Measurements from ENCODE around the gene A4GALT. TPM values are rescaled to one million over a fixed set of nuclear protein-coding genes. Genes with fewer than 3 reads are reported as not detected.

Gene A4GALT
- total RNA-seq, 1 experiment from 2014 or later: 3.4 TPM

DNA sequence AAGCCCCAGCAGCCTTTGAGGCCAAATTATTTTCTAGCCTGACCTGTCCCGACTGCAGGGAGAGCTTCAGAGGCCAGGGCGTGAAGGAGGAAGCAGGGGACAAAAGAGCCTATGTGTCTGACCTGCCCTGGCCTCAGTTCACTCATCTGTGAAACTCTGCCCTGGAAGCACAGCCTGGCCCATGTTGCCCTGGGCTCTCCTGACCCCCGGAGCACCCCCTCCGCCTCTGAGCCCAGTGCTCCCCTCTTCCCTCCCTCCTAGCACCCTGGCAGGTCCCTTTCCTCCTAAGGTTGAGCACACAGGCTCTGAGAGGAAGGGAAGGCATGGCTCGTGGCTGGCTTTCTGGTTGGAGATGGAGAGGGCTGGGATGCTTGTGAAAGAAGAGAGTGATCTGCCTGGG is 3.4 kb upstream of the A4GALT start:
- no peak overlapping the region for H3K9ac ChIP-seq (ENCODE audit: extremely low read depth, insufficient read length, low read length)
- no peak overlapping the region for H3T11ph ChIP-seq (ENCODE audit: low read length)
- H3K4me2 ChIP-seq (ENCODE audit: insufficient read depth, insufficient read length, low read length): no peak overlapping the region
- no peaks in the 10 kb centered on the region for H3K79me1 ChIP-seq (ENCODE audit: insufficient read depth, low read depth, low read length, poor library complexity, severe bottlenecking)
- no peak overlapping the region for H3K4me3 Mint-ChIP-seq
- H4K91ac ChIP-seq (ENCODE audit: insufficient read length, low read depth, low read length): no peak overlapping the region
- no peak overlapping the region for H3K4ac ChIP-seq (ENCODE audit: low read depth, low read length)
- peaks cover 0 to 2% (median 0%) of the 10 kb centered on the region in 3 experiments; a peak in 2 of 7 replicates for H3K36me3 Mint-ChIP-seq (ENCODE audit: insufficient read depth in 1 of 3, low read depth in 3 of 3)
- H4K8ac ChIP-seq (replicated peaks; ENCODE audit: insufficient read length, low read depth, low read length): no peak overlapping the region
- TF ChIP-seq CTCF (conservative IDR thresholded peaks at IDR 0.05): no peak
- H3K18ac ChIP-seq (ENCODE audit: insufficient read length, low read depth, low read length): no peak overlapping the region
- H3K27ac Mint-ChIP-seq: no peak overlapping the region
- no peak overlapping the region for H3K23ac ChIP-seq (ENCODE audit: insufficient read length, low read depth, low read length)
- H3K79me2 ChIP-seq (ENCODE audit: insufficient read depth, low read length): no peaks in the 10 kb centered on the region
- H3K56ac ChIP-seq (ENCODE audit: insufficient read length, low read depth, low read length): no peak overlapping the region
- H2BK120ac ChIP-seq (ENCODE audit: low read depth, low read length, poor library complexity, severe bottlenecking): no peak overlapping the region
- H3K23me2 ChIP-seq (ENCODE audit: insufficient read length, low read depth, low read length, poor library complexity, severe bottlenecking): peaks cover 14% of the 10 kb centered on the region
- WGBS (ENCODE audit: extremely low coverage, insufficient read length, low lambda C conversion rate): no CpG with 5 or more reads among the region's 5 CpGs
- H2BK12ac ChIP-seq (ENCODE audit: insufficient read length, low read depth, low read length): no peak overlapping the region
- H3K27me3 Mint-ChIP-seq (ENCODE audit: low read depth): peaks cover 46% of the 10 kb centered on the region
- no peak for DNase-seq
- H3K27ac ChIP-seq (ENCODE audit: insufficient read length, low read depth, low read length): no peak overlapping the region
- H3K4me1 ChIP-seq (ENCODE audit: insufficient read depth, low read length): no peaks in the 10 kb centered on the region; the same call in 1 of the 2 replicates
- H2AFZ ChIP-seq (ENCODE audit: low read length): no peak overlapping the region
- peaks cover 26 to 27% of the 10 kb centered on the region in 2 experiments for H3K4me1 Mint-ChIP-seq
- no peak overlapping the region for H2BK5ac ChIP-seq (ENCODE audit: insufficient read length, low read length)
- H2BK20ac ChIP-seq (ENCODE audit: low read depth, low read length, poor library complexity, severe bottlenecking): no peak overlapping the region
- no peak overlapping the region; the same call in 1 of the 2 replicates for H3K14ac ChIP-seq (ENCODE audit: insufficient read depth, low read length)
- peaks cover 0 to 5% of the 10 kb centered on the region in 2 experiments; a peak in 1 of 5 replicates for H3K9me3 Mint-ChIP-seq
- no peaks in the 10 kb centered on the region; the same call in 1 of the 2 replicates for H3K27me3 ChIP-seq (ENCODE audit: insufficient read depth, low read length)
- H4K5ac ChIP-seq (ENCODE audit: insufficient read length, low read depth, low read length): no peak overlapping the region
- no peak overlapping the region for H2AK5ac ChIP-seq (ENCODE audit: insufficient read length, low read length)
- H4K20me1 ChIP-seq (ENCODE audit: control insufficient read depth, insufficient read depth, insufficient read length): no peaks in the 10 kb centered on the region
- H2BK15ac ChIP-seq (ENCODE audit: low read depth, low read length): no peak overlapping the region
- H3K9me3 ChIP-seq (ENCODE audit: control insufficient read depth, low read depth, low read length): no peaks in the 10 kb centered on the region
